GM21526 (cell line): ENCODE results near the gene UPK3BL1.
"Not testable (repeated sequence)": the region's sequence is repeated elsewhere in the genome, so short reads cannot be mapped to it uniquely, and the experiment has no call there.

Source experiments
- ATAC-seq: cut with Tn5 transposase; IDR thresholded peaks from one replicate; pipeline ENCODE4 v1.9.1; 2021; ENCODE audit warnings: moderate library complexity; ENCODE audit not compliant: unreplicated experiment, low FRiP score

The UPK3BL1 gene

GRCh38 chr7:102634299-102634698, 8.3 kb downstream of the UPK3BL1 start:
- not testable (repeated sequence) for ATAC-seq

GRCh38 chr7:102630622-102631021, 12.0 kb downstream of the UPK3BL1 start:
- ATAC-seq = not testable (repeated sequence)

GRCh38 chr7:102627271-102627904, 15.2 kb downstream of the UPK3BL1 start:
- ATAC-seq = not testable (repeated sequence)

- not testable (repeated sequence) for ATAC-seq
These were observed 24.5 kb downstream of the UPK3BL1 start for GRCh38 chr7:102618122-102618521.

GRCh38 chr7:102616507-102617125, 26.0 kb downstream of the UPK3BL1 start, which contains the start of gene RASA4:
TSS of gene RASA4 (minus strand) at chr7:102616756. CDS start at chr7:102616689, 67 bp downstream.
- peak; percentile 54 for ATAC-seq

GRCh38 chr7:102615930-102616329, 26.7 kb downstream of the UPK3BL1 start:
- not testable (repeated sequence) for ATAC-seq

GRCh38 chr7:102614873-102615272, 27.7 kb downstream of the UPK3BL1 start:
- ATAC-seq = not testable (repeated sequence)

GRCh38 chr7:102614346-102614697, 28.3 kb downstream of the UPK3BL1 start:
- peak; percentile 8 for ATAC-seq

GRCh38 chr7:102613575-102614345, 28.8 kb downstream of the UPK3BL1 start:
- ATAC-seq = peak; percentile 55

- ATAC-seq = not testable (repeated sequence)
These were observed 30.8 kb downstream of the UPK3BL1 start for GRCh38 chr7:102611675-102612325.

GRCh38 chr7:102611013-102611674, 31.4 kb downstream of the UPK3BL1 start:
- peak; percentile 31 for ATAC-seq

GRCh38 chr7:102610441-102610840, 32.1 kb downstream of the UPK3BL1 start:
- not testable (repeated sequence) for ATAC-seq

- not testable (repeated sequence) for ATAC-seq
These were observed 32.9 kb downstream of the UPK3BL1 start for GRCh38 chr7:102609734-102610133.

- not testable (repeated sequence) for ATAC-seq
These were observed 35.7 kb downstream of the UPK3BL1 start for GRCh38 chr7:102606848-102607247.

GRCh38 chr7:102604431-102605145, 38.0 kb downstream of the UPK3BL1 start:
- not testable (repeated sequence) for ATAC-seq

GRCh38 chr7:102602317-102602716, 40.3 kb downstream of the UPK3BL1 start:
- ATAC-seq = not testable (repeated sequence)

- not testable (repeated sequence) for ATAC-seq
These were observed 42.9 kb downstream of the UPK3BL1 start for GRCh38 chr7:102599699-102600098.

- not testable (repeated sequence) for ATAC-seq
These were observed 46.6 kb downstream of the UPK3BL1 start for GRCh38 chr7:102596036-102596435.

GRCh38 chr7:102593637-102594334, 48.8 kb downstream of the UPK3BL1 start:
- ATAC-seq = peak; percentile 48
